GM23338 (cell line): Measurements from ENCODE around the gene SYT6. TPM values are rescaled to one million over a fixed set of nuclear protein-coding genes. Genes with fewer than 3 reads are reported as not detected.

ENCODE experiments used
- ATAC-seq: fragments of 200-7000 bp; cut with Tn5 transposase; 3 replicates; pipeline ENCODE4 v1.9.1; 2020
- DNase-seq: peaks from one replicate; pipeline ENCODE4 v3.0.0-alpha.2; 2015; ENCODE audit warnings: low spot score
- H2AFZ ChIP-seq: fragments of 200-600 bp; sonication (generic); 2 replicates; pipeline ENCODE4 v1.8.0; 2016; ENCODE audit warnings: antibody characterized with exemption, mild to moderate bottlenecking, moderate library complexity
- H3F3A ChIP-seq: fragments of 200-600 bp; sonication (generic); replicated peaks from 2 replicates; pipeline ENCODE4 v1.8.0; 2017; ENCODE audit warnings: antibody characterized with exemption, mixed run types, low read depth
- H3K27ac ChIP-seq: fragments of 200-600 bp; sonication (generic); 2 replicates; pipeline ENCODE4 v1.6.1; 2016; ENCODE audit warnings: low read depth
- H3K27me3 ChIP-seq: fragments of 200-600 bp; sonication (generic); 2 replicates; pipeline ENCODE4 v1.8.0; 2016; ENCODE audit warnings: mild to moderate bottlenecking, mixed run types, moderate library complexity; ENCODE audit not compliant: insufficient read depth
- H3K36me3 ChIP-seq: fragments of 200-600 bp; sonication (generic); 2 replicates; pipeline ENCODE4 v1.8.0; 2016; ENCODE audit warnings: mild to moderate bottlenecking; ENCODE audit not compliant: insufficient read depth
- H3K4me1 ChIP-seq: fragments of 200-600 bp; sonication (generic); 2 replicates; pipeline ENCODE4 v1.8.0; 2016; ENCODE audit warnings: mild to moderate bottlenecking, moderate library complexity; ENCODE audit not compliant: insufficient read depth
- H3K4me2 ChIP-seq: fragments of 200-600 bp; sonication (generic); 2 replicates; pipeline ENCODE4 v1.7.1; 2017; ENCODE audit warnings: mixed run types
- H3K4me3 ChIP-seq: fragments of 200-600 bp; sonication (generic); 2 replicates; pipeline ENCODE4 v1.6.1; 2016; ENCODE audit warnings: mixed run types
- H3K79me2 ChIP-seq: fragments of 200-600 bp; sonication (generic); replicated peaks from 2 replicates; pipeline ENCODE4 v1.8.0; 2017; ENCODE audit warnings: mild to moderate bottlenecking; ENCODE audit not compliant: insufficient read depth
- H3K9me2 ChIP-seq: fragments of 200-600 bp; sonication (generic); 2 replicates; pipeline ENCODE4 v1.8.0; 2017; ENCODE audit not compliant: insufficient read depth
- H4K20me1 ChIP-seq: fragments of 200-600 bp; sonication (generic); replicated peaks from 2 replicates; pipeline ENCODE4 v1.8.0; 2017; ENCODE audit warnings: mild to moderate bottlenecking; ENCODE audit not compliant: insufficient read depth
- H3K27ac Mint-ChIP-seq: 2 replicates; pipeline ENCODE4 v1.8.0; 2020; ENCODE audit warnings: inconsistent platforms, mild to moderate bottlenecking, moderate library complexity, mixed read lengths
- H3K27me3 Mint-ChIP-seq: 3 replicates; pipeline ENCODE4 v1.8.0; 2022; ENCODE audit warnings: low read depth, mild to moderate bottlenecking, moderate library complexity, mixed read lengths, inconsistent platforms; ENCODE audit not compliant: insufficient read depth, poor library complexity
- H3K36me3 Mint-ChIP-seq: 3 replicates; pipeline ENCODE4 v1.8.0; 2021; ENCODE audit warnings: low read depth, mild to moderate bottlenecking, inconsistent platforms, moderate library complexity, mixed read lengths
- H3K4me1 Mint-ChIP-seq: 3 replicates; pipeline ENCODE4 v1.8.0; 2020; ENCODE audit warnings: mild to moderate bottlenecking, inconsistent platforms, mixed read lengths
- H3K4me3 Mint-ChIP-seq: 3 replicates; pipeline ENCODE4 v1.8.0; 2021; ENCODE audit warnings: moderate library complexity, mild to moderate bottlenecking, inconsistent platforms, mixed read lengths
- H3K9me3 Mint-ChIP-seq: 3 replicates; pipeline ENCODE4 v1.8.0; 2020; ENCODE audit warnings: moderate library complexity, mild to moderate bottlenecking, inconsistent platforms, mixed read lengths
- NANOG ChIP-seq: IDR thresholded peaks from 2 replicates; pipeline ENCODE4 v1.6.1; 2016; ENCODE audit warnings: antibody characterized with exemption, borderline replicate concordance
- polyA plus RNA-seq: library from polyadenylated mRNA; unstranded; fragments of >200 nt; fragmentation: Nextera tagmentation; extraction: Ambion mirVana; gene quantifications from 2 replicates; pipeline ENCODE4 v1.2.1, GENCODE V29; 2016
- total RNA-seq: library from RNA; depleted of rRNA; stranded (reverse); fragments of >200 nt; shearing (Covaris generic); gene quantifications from 2 replicates; pipeline ENCODE4 v1.2.3, GENCODE V29; 2014
- TF ChIP-seq, protein P1 (sequence below), 2 experiments: fragments of 200-600 bp in 1 of 2; sonication (generic) in 1 of 2; conservative IDR thresholded peaks; 2 replicates each; pipeline versions ENCODE4 v1.5.1 to v1.6.1; 2016 to 2017; ENCODE audit warnings: antibody characterized with exemption in 2 of 2, low read depth in 2 of 2, mild to moderate bottlenecking in 2 of 2, moderate library complexity in 1 of 2
- TF ChIP-seq, protein P2 (sequence below): fragments of 250-450 bp; sonication (Bioruptor Pico); IDR thresholded peaks from 2 replicates; pipeline ENCODE4 v1.5.0; 2020; ENCODE audit warnings: mild to moderate bottlenecking, moderate library complexity

Gene SYT6
- total and polyA plus RNA-seq, 2 experiments from 2014 or later: 31.2 to 42.6 TPM

DNA sequence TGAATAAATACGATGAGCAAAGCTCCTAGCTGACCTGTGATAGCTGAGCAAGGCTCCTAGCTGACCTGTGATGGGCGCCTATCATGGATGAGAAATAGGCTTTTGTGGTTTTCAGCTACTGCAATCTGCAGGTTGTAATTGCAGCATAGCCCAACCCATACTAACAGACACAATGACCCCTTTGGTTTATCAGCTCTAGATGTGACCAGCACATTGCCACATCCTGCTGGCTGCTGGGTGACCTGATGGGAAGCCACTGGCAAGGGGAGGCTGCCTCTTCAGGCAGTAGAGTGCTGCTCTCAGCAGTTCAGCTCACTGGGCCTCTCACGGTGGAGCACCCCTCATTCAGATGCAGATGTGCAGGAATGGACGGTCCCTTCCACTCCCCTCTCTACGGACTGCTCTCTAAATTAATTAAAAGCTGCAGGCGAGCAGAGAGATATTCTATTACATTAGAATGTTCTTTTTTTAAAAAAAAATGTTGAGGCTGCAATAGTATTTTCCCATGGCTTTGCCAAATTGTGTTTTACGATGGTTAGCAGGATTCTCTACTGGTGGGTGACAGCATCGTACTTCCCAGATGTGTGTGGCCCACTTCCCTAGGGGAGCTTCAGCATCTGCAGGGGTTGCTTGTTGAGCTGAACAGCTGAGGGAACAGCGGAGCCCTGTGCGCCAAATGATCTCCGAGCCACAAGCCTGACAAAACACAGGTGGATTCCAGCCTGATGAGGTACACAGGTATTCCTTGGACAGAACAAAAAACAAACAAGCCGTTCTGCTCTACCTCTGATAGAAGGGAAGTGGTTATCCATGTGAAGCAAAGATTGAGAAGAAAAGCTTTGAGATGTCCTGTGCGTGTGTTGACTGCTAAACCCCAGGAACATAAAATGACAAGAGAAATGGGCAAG is 65.0 kb downstream of the SYT6 start:
- Mint-ChIP-seq H3K4me1 (peaks cover 45% of the 10 kb centered on the region), H3K9me3 (peaks cover 3% of the 10 kb centered on the region; the same call in 2 of the 3 replicates), H3K4me3 (no peak overlapping the region), H3K27me3 (peaks cover 5% of the 10 kb centered on the region), H3K36me3 (peaks cover 75% of the 10 kb centered on the region), H3K27ac (peak overlapping the region; percentile 25)
- peak overlapping the region; percentile 54 for H3K4me2 ChIP-seq
- peaks cover 22% of the 10 kb centered on the region for H3K36me3 ChIP-seq
- peaks cover 15% of the 10 kb centered on the region; the same call in 1 of the 2 replicates for H3F3A ChIP-seq
- H3K27ac ChIP-seq: peak overlapping the region; percentile 55
- peaks cover 22% of the 10 kb centered on the region for H3K9me2 ChIP-seq
- TF ChIP-seq, protein P1, sequence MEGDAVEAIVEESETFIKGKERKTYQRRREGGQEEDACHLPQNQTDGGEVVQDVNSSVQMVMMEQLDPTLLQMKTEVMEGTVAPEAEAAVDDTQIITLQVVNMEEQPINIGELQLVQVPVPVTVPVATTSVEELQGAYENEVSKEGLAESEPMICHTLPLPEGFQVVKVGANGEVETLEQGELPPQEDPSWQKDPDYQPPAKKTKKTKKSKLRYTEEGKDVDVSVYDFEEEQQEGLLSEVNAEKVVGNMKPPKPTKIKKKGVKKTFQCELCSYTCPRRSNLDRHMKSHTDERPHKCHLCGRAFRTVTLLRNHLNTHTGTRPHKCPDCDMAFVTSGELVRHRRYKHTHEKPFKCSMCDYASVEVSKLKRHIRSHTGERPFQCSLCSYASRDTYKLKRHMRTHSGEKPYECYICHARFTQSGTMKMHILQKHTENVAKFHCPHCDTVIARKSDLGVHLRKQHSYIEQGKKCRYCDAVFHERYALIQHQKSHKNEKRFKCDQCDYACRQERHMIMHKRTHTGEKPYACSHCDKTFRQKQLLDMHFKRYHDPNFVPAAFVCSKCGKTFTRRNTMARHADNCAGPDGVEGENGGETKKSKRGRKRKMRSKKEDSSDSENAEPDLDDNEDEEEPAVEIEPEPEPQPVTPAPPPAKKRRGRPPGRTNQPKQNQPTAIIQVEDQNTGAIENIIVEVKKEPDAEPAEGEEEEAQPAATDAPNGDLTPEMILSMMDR (conservative IDR thresholded peaks at IDR 0.05; ENCODE audit: low read depth in 2 of 2): 0 out of 4 replicates have a peak, but pooled peaks of 1 of the 2 experiments have one; percentile 8
- TF ChIP-seq, protein P2, sequence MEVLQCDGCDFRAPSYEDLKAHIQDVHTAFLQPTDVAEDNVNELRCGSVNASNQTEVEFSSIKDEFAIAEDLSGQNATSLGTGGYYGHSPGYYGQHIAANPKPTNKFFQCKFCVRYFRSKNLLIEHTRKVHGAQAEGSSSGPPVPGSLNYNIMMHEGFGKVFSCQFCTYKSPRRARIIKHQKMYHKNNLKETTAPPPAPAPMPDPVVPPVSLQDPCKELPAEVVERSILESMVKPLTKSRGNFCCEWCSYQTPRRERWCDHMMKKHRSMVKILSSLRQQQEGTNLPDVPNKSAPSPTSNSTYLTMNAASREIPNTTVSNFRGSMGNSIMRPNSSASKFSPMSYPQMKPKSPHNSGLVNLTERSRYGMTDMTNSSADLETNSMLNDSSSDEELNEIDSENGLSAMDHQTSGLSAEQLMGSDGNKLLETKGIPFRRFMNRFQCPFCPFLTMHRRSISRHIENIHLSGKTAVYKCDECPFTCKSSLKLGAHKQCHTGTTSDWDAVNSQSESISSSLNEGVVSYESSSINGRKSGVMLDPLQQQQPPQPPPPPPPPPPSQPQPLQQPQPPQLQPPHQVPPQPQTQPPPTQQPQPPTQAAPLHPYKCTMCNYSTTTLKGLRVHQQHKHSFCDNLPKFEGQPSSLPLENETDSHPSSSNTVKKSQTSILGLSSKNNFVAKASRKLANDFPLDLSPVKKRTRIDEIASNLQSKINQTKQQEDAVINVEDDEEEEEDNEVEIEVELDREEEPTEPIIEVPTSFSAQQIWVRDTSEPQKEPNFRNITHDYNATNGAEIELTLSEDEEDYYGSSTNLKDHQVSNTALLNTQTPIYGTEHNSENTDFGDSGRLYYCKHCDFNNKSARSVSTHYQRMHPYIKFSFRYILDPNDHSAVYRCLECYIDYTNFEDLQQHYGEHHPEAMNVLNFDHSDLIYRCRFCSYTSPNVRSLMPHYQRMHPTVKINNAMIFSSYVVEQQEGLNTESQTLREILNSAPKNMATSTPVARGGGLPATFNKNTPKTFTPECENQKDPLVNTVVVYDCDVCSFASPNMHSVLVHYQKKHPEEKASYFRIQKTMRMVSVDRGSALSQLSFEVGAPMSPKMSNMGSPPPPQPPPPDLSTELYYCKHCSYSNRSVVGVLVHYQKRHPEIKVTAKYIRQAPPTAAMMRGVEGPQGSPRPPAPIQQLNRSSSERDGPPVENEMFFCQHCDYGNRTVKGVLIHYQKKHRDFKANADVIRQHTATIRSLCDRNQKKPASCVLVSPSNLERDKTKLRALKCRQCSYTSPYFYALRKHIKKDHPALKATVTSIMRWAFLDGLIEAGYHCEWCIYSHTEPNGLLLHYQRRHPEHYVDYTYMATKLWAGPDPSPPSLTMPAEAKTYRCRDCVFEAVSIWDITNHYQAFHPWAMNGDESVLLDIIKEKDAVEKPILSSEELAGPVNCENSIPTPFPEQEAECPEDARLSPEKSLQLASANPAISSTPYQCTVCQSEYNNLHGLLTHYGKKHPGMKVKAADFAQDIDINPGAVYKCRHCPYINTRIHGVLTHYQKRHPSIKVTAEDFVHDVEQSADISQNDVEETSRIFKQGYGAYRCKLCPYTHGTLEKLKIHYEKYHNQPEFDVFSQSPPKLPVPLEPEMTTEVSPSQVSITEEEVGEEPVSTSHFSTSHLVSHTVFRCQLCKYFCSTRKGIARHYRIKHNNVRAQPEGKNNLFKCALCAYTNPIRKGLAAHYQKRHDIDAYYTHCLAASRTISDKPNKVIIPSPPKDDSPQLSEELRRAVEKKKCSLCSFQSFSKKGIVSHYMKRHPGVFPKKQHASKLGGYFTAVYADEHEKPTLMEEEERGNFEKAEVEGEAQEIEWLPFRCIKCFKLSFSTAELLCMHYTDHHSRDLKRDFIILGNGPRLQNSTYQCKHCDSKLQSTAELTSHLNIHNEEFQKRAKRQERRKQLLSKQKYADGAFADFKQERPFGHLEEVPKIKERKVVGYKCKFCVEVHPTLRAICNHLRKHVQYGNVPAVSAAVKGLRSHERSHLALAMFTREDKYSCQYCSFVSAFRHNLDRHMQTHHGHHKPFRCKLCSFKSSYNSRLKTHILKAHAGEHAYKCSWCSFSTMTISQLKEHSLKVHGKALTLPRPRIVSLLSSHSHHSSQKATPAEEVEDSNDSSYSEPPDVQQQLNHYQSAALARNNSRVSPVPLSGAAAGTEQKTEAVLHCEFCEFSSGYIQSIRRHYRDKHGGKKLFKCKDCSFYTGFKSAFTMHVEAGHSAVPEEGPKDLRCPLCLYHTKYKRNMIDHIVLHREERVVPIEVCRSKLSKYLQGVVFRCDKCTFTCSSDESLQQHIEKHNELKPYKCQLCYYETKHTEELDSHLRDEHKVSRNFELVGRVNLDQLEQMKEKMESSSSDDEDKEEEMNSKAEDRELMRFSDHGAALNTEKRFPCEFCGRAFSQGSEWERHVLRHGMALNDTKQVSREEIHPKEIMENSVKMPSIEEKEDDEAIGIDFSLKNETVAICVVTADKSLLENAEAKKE: peak; percentile 41; the same call in 1 of the 2 replicates
- TF ChIP-seq NANOG: no peak
- H2AFZ ChIP-seq: no peak overlapping the region
- no peak overlapping the region for H3K4me3 ChIP-seq
- no peaks in the 10 kb centered on the region for H3K79me2 ChIP-seq
- H3K4me1 ChIP-seq: peaks cover 34% of the 10 kb centered on the region
- DNase-seq (peak; percentile 60), ATAC-seq (peak; percentile 87)
- no peaks in the 10 kb centered on the region for H4K20me1 ChIP-seq
- no peaks in the 10 kb centered on the region for H3K27me3 ChIP-seq
